Measurements from ENCODE around the gene TMEM92.
"Not testable (repeated sequence)": the region's sequence is repeated elsewhere in the genome, so short reads cannot be mapped to it uniquely, and the experiment has no call there.

TMEM92 gene

GRCh38 chr17:50276588-50277356 is 2.5 kb downstream of the TMEM92 start:
- DNase-seq = no peak

- no peak for DNase-seq
Observed at GRCh38 chr17:50277357-50277754, 3.1 kb downstream of the TMEM92 start.

GRCh38 chr17:50278526-50279180 is 4.4 kb downstream of the TMEM92 start:
- DNase-seq = no peak

GRCh38 chr17:50279181-50279526 is 4.9 kb downstream of the TMEM92 start:
- no peak for DNase-seq

GRCh38 chr17:50279639-50280038 is 5.4 kb downstream of the TMEM92 start:
- no peak for DNase-seq

- DNase-seq = no peak
Observed at GRCh38 chr17:50280068-50280467, 5.8 kb downstream of the TMEM92 start.

GRCh38 chr17:50280801-50281441 is 6.7 kb downstream of the TMEM92 start:
- no peak for DNase-seq

GRCh38 chr17:50281739-50282401 is 7.6 kb downstream of the TMEM92 start:
- DNase-seq = no peak

GRCh38 chr17:50283246-50283645 is 9.0 kb downstream of the TMEM92 start:
- DNase-seq = peak in 1 of 2 donors; percentile 17

- no peak for DNase-seq
Observed at GRCh38 chr17:50283714-50284113, 9.4 kb downstream of the TMEM92 start.

GRCh38 chr17:50285941-50286340 is 11.7 kb downstream of the TMEM92 start:
- DNase-seq = no peak

- not testable (repeated sequence) for DNase-seq
Observed at GRCh38 chr17:50287302-50287701, 13.0 kb downstream of the TMEM92 start.

GRCh38 chr17:50288306-50288705 is 14.0 kb downstream of the TMEM92 start:
- no peak for DNase-seq

GRCh38 chr17:50289278-50289677 is 15.0 kb downstream of the TMEM92 start:
- no peak for DNase-seq

GRCh38 chr17:50289991-50290702 is 15.9 kb downstream of the TMEM92 start:
- DNase-seq = no peak

GRCh38 chr17:50290933-50291332 is 16.7 kb downstream of the TMEM92 start:
- no peak for DNase-seq

- no peak for DNase-seq
Observed at GRCh38 chr17:50292465-50292864, 18.2 kb downstream of the TMEM92 start.

GRCh38 chr17:50295021-50295420 is 20.8 kb downstream of the TMEM92 start:
- DNase-seq = no peak

GRCh38 chr17:50297407-50297865 is 23.2 kb downstream of the TMEM92 start:
- DNase-seq = peak; percentile 82 to 87

GRCh38 chr17:50298018-50298417 is 23.8 kb downstream of the TMEM92 start:
- DNase-seq = no peak

GRCh38 chr17:50299776-50300175 is 25.5 kb downstream of the TMEM92 start:
- DNase-seq = no peak

- DNase-seq = not testable (repeated sequence)
Observed at GRCh38 chr17:50300824-50301223, 26.6 kb downstream of the TMEM92 start.

All from stimulated activated CD4-positive, alpha-beta T cell treated with anti-CD3 and anti-CD28 coated beads, Interleukin-2, amount 100 ng/mL, for 48 hours (primary cell).